Spleen (tissue), 11 donors: ENCODE measurements around the gene ICAM1. TPM values are rescaled to one million over a fixed set of nuclear protein-coding genes. Genes with fewer than 3 reads are reported as not detected.
A peak's percentile ranks its signal among the peaks of the same experiment; 100 is the strongest.

Experiments used
- DNase-seq: peaks from one replicate; pipeline ENCODE4 v3.0.0-alpha.2; 2020
- H3K27ac ChIP-seq, 8 donors: fragments of 200-600 bp; sonication (generic) in 7 of 8; 1 replicate in 4 of 8; 2 replicates in 4 of 8; pipeline versions ENCODE4 v1.5.0 to v1.8.0; 2016 to 2021; ENCODE audit warnings: inconsistent platforms in 4 of 8, mild to moderate bottlenecking in 4 of 8, moderate library complexity in 1 of 8
- H3K27me3 ChIP-seq, 7 donors: fragments of 200-600 bp; sonication (generic) in 6 of 7; replicated peaks in 1 of 7; 1 replicate in 4 of 7; 2 replicates in 3 of 7; pipeline versions ENCODE4 v1.5.0 to v1.8.0; 2016 to 2021; ENCODE audit warnings: inconsistent platforms in 3 of 7, mild to moderate bottlenecking in 1 of 7
- H3K36me3 ChIP-seq, 6 donors: fragments of 200-600 bp; sonication (generic) in 5 of 6; 1 replicate in 4 of 6; 2 replicates in 2 of 6; pipeline versions ENCODE4 v1.5.0 to v1.8.0; 2016 to 2021; ENCODE audit warnings: inconsistent platforms in 2 of 6
- H3K4me1 ChIP-seq, 6 donors: fragments of 200-600 bp; sonication (generic) in 5 of 6; 1 replicate in 3 of 6; 2 replicates in 3 of 6; pipeline versions ENCODE4 v1.5.0 to v1.8.0; 2016 to 2021; ENCODE audit warnings: inconsistent platforms in 3 of 6
- H3K4me3 ChIP-seq, 8 donors: fragments of 200-600 bp; sonication (generic) in 7 of 8; 1 replicate in 4 of 8; 2 replicates in 4 of 8; pipeline versions ENCODE4 v1.5.0 to v1.8.0; 2016 to 2021; ENCODE audit warnings: inconsistent platforms in 4 of 8, mild to moderate bottlenecking in 4 of 8, moderate library complexity in 2 of 8
- H3K9me3 ChIP-seq, 8 donors: fragments of 200-600 bp; sonication (generic) in 7 of 8; 1 replicate in 4 of 8; 2 replicates in 4 of 8; pipeline versions ENCODE4 v1.5.0 to v1.8.0; 2016 to 2021; ENCODE audit warnings: inconsistent platforms in 4 of 8
- POLR2A ChIP-seq, 3 donors: fragments of 450-650 bp; IDR thresholded peaks; one replicate each; pipeline ENCODE4 v1.5.1; 2017; ENCODE audit warnings: antibody characterized with exemption in 3 of 3, mild to moderate bottlenecking in 1 of 3
- POLR2AphosphoS5 ChIP-seq, 3 donors: sonication (generic); formaldehyde crosslinking; IDR thresholded peaks; one replicate each; pipeline ENCODE4 v1.5.1; 2017; ENCODE audit warnings: antibody characterized with exemption in 3 of 3
- WGBS, 5 donors: extraction: QIAGEN DNeasy Blood & Tissue Kit in 3 of 5; methylation state at CpG; one replicate each; pipeline versions ENCODE4 v1.1.5 to v1.1.7; 2013 to 2018; 5-methylcytosine and 5-hydroxymethylcytosine counted together
- intact Hi-C: fragments of 100-400 bp; cut with DNase I; formaldehyde crosslinking; loops from one replicate; pipeline ENCODE4 v1.15.0; 2023; ENCODE audit warnings: low total_unique reads
- polyA plus RNA-seq, 3 donors: library from polyadenylated mRNA; stranded (reverse); fragments of 200-250 nt; gene quantifications; one replicate each; pipeline ENCODE4 v1.2.1, GENCODE V29; 2013
- total RNA-seq, 7 donors: library from RNA; depleted of rRNA in 3 of 7; stranded (reverse); fragments of >200 nt in 3 of 7; fragmentation: NEBNext Ultra II Directional in 4 of 7; extraction: Animal tissue kit (Norgen Biotek cat#: 25700) in 4 of 7; gene quantifications; one replicate each; pipeline versions ENCODE4 v1.1.0 to v1.2.1, GENCODE V29; 2016 to 2021
- TF ChIP-seq, protein P1 (sequence below), 11 experiments: fragments of 200-600 bp in 7 of 11; fragments of 450-650 bp in 4 of 11; sonication (generic) in 4 of 11; IDR thresholded peaks in 8 of 11; conservative IDR thresholded peaks in 3 of 11; 1 replicate in 7 of 11; 2 replicates in 4 of 11; pipeline versions ENCODE4 v1.4.0 to v1.8.0; 2016 to 2021; ENCODE audit warnings: antibody characterized with exemption in 11 of 11, inconsistent platforms in 4 of 11, mild to moderate bottlenecking in 1 of 11
- donor health status: healthy with polysubstance abuse.
- donor health status: DM: no; HTN: no; CAD: no; lungs with moderate emphysema.
- donor health status: DM: no; HTN: no; CAD: no.
- donor health status: Bipolar disorder and iron deficiency.
- donor health status: healthy.
- donor health status: DM: no; HTN: no; CAD: no.
- donor health status: DM: yes; HTN: yes; CAD: no.

Gene ICAM1
- total and polyA plus RNA-seq, 10 donors = 12.8 to 163 (median 98.2) TPM

DNA sequence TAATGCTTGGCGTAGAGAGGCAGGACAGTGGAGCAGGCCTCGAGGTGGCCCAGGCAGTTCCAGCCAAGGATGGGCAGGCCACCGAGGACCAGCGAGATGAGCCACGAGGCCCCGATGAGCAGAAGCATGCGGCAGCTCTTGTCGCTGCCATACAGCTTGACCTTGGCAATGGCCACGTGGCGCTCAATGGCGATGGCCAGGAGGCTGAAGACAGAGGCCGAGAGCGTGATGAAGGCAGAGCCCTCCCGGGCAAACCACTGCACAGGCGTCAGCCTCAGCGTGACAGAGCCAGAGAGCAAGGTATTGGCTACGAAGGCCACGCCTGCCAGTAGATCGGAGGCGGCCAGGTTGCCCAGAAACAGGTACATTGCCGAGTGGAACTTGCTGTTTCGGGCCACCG is 46.6 kb upstream of the ICAM1 start:
- H3K4me3 ChIP-seq = no peak overlapping the region
- H3K27ac ChIP-seq = no peak overlapping the region
- WGBS, 5 donors = 93 to 98% (median 95%) methylated on average over 23 of the region's 23 CpGs
- H3K9me3 ChIP-seq = no peaks in the 10 kb centered on the region
- no peaks in the 10 kb centered on the region for H3K27me3 ChIP-seq
- peaks cover 2 to 34% (median 6%) of the 10 kb centered on the region in 6 donors for H3K4me1 ChIP-seq
- DNase-seq = no peak
- intact Hi-C loops = no loop called here
- H3K36me3 ChIP-seq = peaks cover 0 to 15% (median 9%) of the 10 kb centered on the region in 6 donors
- no peak for TF ChIP-seq POLR2A (IDR thresholded peaks at IDR 0.05)
- TF ChIP-seq, protein P1, sequence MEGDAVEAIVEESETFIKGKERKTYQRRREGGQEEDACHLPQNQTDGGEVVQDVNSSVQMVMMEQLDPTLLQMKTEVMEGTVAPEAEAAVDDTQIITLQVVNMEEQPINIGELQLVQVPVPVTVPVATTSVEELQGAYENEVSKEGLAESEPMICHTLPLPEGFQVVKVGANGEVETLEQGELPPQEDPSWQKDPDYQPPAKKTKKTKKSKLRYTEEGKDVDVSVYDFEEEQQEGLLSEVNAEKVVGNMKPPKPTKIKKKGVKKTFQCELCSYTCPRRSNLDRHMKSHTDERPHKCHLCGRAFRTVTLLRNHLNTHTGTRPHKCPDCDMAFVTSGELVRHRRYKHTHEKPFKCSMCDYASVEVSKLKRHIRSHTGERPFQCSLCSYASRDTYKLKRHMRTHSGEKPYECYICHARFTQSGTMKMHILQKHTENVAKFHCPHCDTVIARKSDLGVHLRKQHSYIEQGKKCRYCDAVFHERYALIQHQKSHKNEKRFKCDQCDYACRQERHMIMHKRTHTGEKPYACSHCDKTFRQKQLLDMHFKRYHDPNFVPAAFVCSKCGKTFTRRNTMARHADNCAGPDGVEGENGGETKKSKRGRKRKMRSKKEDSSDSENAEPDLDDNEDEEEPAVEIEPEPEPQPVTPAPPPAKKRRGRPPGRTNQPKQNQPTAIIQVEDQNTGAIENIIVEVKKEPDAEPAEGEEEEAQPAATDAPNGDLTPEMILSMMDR (IDR thresholded peaks at IDR 0.05 in 8 of 11, conservative IDR thresholded peaks at IDR 0.05 in 3 of 11) = no peak
- no peak for TF ChIP-seq POLR2AphosphoS5 (IDR thresholded peaks at IDR 0.05)

DNA sequence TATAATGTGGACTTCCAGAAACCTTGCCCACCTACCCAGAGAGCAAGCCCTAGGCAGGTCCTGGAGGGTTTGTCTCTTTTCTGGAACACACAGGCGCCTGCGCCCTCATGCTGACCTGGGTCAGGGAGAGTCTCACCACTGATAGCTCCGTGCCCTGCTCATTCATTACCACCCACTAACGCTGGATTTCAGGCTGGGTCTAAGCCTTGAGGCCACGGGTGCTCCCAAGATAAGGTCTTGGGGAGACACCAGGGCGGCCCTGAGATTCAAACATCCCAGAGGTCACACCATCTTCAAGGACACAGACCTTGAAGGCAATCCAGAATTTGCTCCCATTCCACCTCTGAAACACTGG is 44.9 kb upstream of the ICAM1 start:
- H3K9me3 ChIP-seq = no peaks in the 10 kb centered on the region
- peak overlapping the region in 1 of 8 donors; percentile 21 for H3K27ac ChIP-seq
- H3K36me3 ChIP-seq = peaks cover 0 to 15% (median 9%) of the 10 kb centered on the region in 6 donors
- H3K4me1 ChIP-seq = peaks cover 9 to 40% (median 21%) of the 10 kb centered on the region in 6 donors
- intact Hi-C loops = no loop called here
- H3K4me3 ChIP-seq = no peak overlapping the region
- no peak for DNase-seq
- TF ChIP-seq, protein P1 (IDR thresholded peaks at IDR 0.05 in 8 of 11, conservative IDR thresholded peaks at IDR 0.05 in 3 of 11) = no peak
- peaks cover 0 to 13% (median 0%) of the 10 kb centered on the region in 7 donors for H3K27me3 ChIP-seq
- WGBS, 5 donors = 85 to 95% (median 87%) methylated on average over 6 of the region's 6 CpGs

DNA sequence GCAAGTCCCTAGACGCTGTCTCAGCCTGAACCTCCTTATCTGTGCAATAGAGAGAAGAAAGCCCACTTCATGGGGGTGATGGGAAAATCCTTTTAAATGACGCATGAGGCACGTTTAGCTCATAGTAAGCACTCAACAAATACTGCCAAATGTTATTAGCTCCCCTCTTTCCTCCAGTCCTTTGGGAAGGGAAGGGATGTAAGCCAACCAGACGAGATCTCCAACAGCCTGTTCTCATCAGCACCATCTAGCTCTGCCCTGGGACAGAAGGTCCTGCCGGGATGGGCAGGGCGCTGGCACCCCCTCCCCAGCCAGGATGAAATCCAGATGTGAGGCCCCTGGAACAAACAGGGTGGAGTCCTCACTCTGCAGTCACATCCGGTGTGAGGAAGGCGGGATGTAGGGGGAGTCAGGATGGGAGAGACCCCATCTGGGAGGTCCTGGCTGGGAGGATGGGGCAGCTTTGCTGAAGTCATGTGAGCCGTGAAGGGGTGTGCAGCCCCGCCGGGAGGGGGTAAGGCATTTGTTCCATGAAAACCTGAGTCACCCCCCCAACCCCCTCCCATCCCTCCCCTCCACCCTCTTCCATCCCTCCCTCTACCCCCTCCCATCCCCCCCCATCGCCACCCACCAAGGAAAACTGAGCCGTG is 44.4 kb upstream of the ICAM1 start:
- peaks cover 0 to 18% (median 0%) of the 10 kb centered on the region in 7 donors for H3K27me3 ChIP-seq
- 65 to 77% (median 68%) methylated on average over 12 to 13 of the region's 13 CpGs for WGBS, 5 donors
- TF ChIP-seq POLR2A (IDR thresholded peaks at IDR 0.05) (no peak), POLR2AphosphoS5 (IDR thresholded peaks at IDR 0.05) (peak in 2 of 3 donors; percentile 17 to 50)
- TF ChIP-seq, protein P1 (IDR thresholded peaks at IDR 0.05 in 8 of 11, conservative IDR thresholded peaks at IDR 0.05 in 3 of 11) = no peak
- intact Hi-C loops = no loop called here
- peak overlapping the region in 4 of 8 donors; percentile 20 to 35 (median 22) for H3K27ac ChIP-seq
- H3K4me1 ChIP-seq = peaks cover 9 to 45% (median 24%) of the 10 kb centered on the region in 6 donors
- H3K36me3 ChIP-seq = peaks cover 0 to 15% (median 9%) of the 10 kb centered on the region in 6 donors
- H3K4me3 ChIP-seq = no peak overlapping the region
- DNase-seq = no peak
- H3K9me3 ChIP-seq = no peaks in the 10 kb centered on the region

DNA sequence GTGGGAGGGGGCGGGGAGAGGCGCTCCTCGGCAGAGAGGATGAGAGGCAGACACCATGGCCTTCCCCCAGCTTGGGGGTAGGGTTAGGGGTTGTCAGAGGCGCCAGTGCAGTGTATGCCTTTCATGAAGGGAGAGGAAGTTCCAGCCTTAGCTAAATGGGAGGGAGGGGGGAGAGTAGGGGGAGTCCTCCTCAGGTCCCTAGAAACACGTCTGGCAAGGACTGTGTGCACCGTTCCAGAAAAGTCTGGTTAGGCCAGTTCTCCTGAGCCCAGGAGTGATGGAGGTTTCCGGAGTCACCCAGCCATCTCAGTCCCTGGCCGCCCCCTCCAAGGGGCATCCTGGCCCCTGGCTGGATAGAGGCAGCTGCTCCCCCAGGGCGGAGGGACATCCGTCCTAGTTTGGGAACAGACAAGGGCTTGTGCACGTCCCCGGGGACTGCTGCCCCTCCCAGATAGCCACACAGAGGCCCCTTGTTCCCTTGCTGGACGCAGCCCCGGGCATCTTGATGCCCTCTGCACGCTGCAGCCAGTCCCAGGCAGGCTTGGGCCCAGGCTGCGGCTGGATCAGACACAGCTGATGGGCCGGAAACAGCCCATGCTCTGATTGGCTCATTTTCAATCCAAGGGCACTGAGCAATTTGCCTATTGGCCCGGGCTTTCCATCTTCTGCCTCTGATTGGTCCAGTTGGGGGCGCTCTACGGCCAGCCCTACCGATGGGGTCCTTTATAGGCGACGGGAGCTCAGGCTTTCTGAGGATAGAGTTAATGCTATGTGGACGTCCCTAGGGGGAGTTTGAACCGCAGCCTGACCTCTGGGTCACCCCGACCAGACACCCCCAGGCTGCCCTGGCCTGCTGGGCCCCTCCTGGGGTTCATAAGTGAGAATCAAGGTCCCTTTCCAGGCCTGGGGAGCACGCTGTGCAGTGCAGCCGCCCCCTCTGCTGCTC is 43.6 kb upstream of the ICAM1 start:
- 76 to 88% (median 84%) methylated on average over 20 to 28 of the region's 28 CpGs for WGBS, 5 donors
- no peak overlapping the region for H3K4me3 ChIP-seq

More for the DNA sequence above, 43.6 kb upstream of the ICAM1 start:
- DNase-seq = no peak
- peaks cover 0 to 15% (median 9%) of the 10 kb centered on the region in 6 donors for H3K36me3 ChIP-seq
- peak overlapping the region in 3 of 8 donors; percentile 21 to 35 (median 22) for H3K27ac ChIP-seq
- peaks cover 0 to 18% (median 0%) of the 10 kb centered on the region in 7 donors for H3K27me3 ChIP-seq
- no peaks in the 10 kb centered on the region for H3K9me3 ChIP-seq
- TF ChIP-seq POLR2AphosphoS5 (IDR thresholded peaks at IDR 0.05) = no peak
- TF ChIP-seq, protein P1 (IDR thresholded peaks at IDR 0.05 in 8 of 11, conservative IDR thresholded peaks at IDR 0.05 in 3 of 11) = no peak
- no peak for TF ChIP-seq POLR2A (IDR thresholded peaks at IDR 0.05)
- H3K4me1 ChIP-seq = peaks cover 9 to 49% (median 27%) of the 10 kb centered on the region in 6 donors
- intact Hi-C loops = no loop called here
